ENCODE measurements around the gene KANSL3.
A peak's percentile ranks its signal among the peaks of the same experiment; 100 is the strongest.
"Not testable (repeated sequence)": the region's sequence is repeated elsewhere in the genome, so short reads cannot be mapped to it uniquely, and the experiment has no call there.

The KANSL3 gene

DNA sequence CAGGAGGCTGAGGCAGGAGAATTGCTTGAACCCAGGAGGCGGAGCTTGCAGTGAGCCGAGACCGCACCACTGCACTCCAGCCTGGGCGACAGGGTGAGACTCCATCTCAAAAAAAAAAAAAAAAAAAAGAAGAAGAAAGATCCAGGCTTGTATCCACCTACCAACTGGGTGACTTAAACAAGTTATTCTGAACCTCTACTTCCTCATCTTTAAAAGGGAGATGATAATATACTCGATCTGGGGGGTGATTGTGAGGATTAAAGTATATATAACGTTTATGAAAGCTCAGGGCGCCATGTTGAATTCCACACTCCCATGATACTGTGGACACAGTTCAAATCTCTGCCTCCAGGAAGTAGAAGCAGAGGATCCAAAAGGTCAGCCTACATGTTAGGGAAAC is 16.7 kb upstream of the KANSL3 start:
- not testable (repeated sequence) for DNase-seq

DNA sequence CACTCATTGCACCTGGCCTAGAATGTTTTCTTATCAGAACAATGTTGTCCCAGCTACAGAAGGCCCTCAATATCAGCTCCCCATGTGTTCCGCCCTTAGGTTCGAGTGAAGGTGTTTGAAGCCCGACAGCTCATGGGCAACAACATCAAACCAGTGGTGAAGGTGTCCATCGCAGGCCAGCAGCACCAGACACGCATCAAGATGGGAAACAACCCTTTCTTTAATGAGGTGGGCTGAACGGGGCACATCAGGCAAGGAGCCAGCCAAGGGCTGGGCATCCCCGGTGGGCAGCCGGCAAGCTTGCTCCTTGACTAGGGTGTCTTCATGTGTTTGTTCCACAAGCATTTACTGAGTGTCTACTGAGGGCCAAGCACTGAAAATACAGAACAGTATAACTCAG is 13.7 kb upstream of the KANSL3 start:
- no peak for DNase-seq

DNA sequence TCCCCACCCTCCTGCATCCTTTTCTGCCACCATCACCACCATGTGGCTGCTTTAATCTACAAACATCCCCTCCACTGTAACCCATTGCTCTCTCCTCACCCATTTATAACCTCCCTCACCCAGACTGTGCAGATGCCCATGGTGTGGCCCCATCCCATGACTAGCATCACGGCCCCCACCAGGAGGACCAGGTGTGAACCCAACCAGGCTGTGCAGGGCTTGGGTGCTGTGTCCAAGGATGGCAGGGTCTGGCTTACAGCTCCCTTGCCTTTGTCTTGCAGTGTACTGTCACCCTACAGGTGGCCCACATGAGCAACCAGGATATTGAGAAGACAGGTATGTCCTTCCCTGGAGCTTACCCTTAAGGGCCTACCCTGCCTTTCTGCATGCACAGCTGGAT is 11.2 kb upstream of the KANSL3 start:
- no peak for DNase-seq

DNA sequence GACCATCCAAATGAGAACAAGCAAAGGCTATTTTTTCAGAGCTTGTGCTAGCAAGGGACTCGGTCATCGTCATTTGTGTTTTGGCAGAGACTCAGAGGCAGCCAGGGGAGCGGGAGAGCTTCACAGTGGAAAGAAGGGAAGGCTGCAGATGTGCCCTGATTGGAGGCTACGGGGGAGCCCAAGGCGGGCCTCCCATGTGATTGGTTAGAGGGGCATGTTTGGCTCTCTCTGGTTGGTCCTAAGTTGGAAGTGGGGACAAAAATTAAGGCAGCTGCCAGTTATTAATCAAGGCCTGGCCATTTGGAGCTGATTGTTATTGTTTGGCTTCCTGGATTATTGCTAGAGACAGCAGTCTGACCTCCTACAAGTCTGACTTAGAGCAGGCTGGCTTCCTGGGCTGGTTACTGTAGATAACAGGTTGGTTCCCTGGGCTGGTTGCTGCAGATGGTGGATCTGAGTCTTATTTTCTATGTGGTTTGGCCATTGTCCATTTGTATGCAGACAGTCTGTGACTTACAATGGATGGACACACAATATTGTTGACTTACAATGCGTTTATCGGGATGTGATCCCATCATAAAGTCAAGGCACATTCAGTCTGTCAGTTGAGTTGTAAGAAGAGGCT is 10.3 kb upstream of the KANSL3 start:
- no peak for DNase-seq

DNA sequence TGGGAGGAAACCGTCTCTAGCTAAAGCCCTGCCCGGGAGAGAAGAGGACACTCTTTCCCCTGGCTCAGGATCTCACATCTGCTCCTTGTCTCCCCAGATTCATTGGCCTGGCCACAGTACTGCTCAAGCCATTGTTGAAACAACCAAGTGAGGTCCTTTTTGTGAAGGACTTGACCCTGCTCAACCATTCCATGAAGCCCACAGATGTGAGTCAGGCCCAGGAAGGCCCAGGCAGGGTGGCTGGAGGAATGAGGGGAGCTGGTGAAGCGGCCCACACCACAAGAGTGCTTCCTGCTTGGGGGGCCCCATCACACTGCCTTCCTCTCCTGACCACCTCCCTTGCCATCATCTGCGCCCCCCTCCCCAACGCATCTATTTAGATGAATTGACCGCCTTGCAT is 9.6 kb upstream of the KANSL3 start:
- no peak for DNase-seq

DNA sequence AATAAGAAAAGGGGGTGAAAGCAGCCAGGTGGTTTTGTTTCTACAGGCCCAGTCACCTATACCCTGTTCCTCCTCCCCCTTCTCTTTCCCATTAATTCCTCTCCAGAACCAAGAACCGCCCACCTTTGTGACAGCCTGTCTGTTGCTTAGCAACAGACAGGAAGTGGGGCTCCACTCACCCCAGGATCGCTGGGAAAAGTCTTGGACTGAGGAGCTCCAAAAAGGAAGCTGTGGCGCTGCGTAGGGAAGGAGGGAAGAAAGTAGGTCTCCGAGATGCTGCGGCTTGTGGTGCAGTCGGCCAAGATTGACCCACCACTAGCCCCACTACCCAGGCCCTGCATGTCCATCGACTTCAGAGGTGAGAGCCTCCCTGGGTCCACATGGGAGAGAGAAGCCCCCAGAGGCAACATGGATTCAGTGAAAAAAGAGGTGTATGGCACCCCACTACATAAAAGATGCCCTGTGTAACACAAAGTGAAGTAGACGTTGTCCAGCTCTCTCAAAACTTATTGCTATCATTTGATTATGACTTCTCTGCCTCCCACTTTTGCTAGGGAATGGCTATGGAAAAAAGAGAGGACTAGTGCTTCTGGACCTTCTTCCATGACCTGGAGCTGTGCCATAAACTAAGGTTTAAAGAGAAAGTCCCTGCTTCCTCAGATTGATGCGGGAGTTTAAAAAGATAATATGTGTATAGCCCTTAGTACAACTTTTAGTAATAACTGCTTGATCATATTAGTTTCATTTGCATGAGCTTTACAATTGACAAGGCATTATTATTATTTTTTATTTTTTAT is 4.7 kb upstream of the KANSL3 start, which contains the start of gene FER1L5:
FER1L5 (plus strand) TSS at position 201 of the 797 bp plus-strand sequence; CDS start at position 274, 73 bp downstream.
- no peak for DNase-seq

DNA sequence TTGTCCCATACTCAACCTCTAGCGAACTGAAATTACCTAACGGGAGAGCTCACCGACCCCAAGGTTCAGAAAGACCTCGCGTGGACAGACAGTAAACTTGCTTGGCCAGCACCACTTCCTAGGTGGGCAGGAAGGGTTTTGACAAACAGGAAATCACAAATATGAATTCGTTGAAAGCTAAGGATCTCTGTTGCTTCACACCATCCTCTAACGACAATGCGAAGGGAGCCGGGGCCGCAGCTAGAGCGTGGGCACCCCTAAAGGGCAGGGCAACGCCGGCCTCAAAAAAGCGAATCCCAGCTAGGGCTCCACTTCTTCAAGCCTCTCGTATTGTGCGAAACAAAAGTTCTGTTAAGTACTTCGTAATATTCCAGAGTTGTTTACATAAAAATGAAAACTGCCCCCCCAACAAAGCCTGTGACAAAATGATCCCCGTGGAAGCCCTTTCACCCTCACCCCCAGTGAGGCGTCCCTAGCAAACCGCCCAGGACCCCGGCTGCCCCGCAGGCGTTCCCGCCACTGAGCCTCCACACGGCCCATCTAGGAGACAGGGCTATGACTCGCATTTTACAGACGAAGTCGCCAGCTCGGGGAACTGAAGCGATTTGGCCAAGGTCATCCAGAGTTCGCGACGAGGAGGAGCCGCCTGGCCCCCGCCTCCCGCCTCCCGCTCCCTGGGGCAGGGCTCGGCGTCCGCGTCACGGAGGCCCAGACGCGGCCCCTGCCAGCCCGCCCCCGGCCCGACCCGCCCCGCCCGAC is 548 bp downstream of the KANSL3 start:
- DNase-seq, result peak; percentile 77

DNA sequence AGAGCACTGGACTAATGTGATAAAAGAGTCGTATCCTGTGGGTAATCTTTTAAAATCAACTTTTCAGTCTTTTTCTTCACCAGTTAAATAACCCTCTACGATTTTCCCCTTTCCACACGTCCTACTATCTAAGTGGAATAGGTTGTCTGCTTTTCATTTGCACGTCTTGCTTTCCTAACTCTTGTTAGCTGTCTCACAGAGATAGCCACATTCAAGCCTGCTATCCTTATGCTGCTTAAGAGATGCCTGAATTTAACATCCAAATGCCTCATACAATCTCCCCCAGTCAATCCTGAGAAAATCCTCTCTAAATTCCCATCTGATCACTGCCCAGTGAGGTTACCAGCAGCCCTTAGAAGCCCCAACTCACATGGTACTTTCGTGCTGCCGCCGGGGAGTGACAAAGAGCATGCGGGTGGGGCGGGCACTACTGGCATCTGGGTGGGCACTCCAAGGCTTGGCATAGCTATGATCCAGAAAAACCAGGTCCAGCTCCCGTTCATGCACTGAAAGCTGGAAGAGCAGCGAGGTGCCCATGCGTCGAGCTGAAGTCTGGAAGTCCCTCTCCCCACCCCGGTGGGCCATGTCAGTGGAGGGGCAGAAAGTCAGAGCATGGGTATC is 1.5 kb downstream of the KANSL3 start:
- no peak for DNase-seq

DNA sequence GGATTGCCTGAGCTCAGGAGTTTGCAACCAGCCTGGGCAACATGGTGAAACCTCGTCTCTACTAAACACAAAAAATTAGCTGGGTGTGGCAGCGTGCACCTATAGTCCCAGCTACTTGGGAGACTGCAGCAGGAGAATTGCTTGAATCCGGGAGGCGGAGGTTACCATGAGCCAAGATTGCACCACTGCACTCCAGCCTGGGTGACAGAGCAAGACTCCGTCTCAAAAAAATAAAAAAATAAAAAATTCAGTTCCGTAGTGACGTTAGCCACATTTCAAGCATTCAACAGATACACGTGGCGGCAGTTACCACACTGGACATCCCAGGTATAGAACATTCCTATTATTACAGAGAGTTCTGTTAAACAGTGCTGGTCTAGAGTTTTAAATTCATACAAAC is 4.5 kb downstream of the KANSL3 start:
- no peak for DNase-seq

DNA sequence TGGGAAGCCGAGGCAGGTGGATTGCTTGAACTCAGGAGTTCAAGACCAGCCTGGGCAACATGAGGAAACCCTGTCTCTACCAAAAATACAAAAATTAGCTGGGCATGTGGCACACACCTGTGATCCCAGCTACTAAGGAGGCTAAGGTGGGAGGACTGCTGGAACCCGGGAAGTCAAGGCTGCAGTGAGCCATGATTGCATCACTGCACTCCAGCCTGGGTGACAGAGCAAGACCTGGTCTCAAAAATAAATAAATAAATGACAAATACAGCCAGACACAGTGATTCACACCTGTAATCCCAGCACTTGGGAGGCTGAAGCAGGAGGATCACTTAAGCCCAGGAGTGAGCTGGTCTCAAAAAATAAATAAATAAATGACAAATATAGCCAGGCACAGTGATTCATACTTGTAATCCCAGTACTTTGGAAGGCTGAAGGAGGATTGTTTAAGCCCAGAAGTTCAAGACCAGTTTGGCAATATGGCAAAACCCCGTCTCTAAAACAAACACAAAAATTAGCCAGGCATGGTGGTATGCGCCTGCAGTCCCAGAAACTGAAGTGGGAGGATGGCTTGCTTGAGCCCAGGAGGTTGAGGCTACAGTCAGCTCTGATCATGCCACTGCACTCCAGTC is 6.2 kb downstream of the KANSL3 start:
- no peak for DNase-seq

DNA sequence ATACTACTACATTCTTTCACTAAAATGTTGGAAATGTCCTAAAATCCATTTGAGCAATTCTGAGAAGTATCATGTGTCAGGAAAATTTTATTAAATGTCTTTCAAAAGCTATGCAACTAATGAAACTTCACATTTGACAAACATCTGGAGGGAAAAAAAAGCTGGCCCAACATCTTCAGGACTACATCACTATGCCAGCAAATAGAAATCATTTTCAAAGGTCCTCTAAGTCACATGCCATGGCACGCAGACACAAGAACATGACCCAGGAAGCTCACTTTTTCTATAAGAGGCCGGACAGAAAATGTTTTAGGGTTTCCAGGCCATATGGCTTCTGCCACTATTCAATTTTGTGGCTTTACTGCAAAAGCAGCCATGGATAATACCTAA is 11.6 kb downstream of the KANSL3 start:
- DNase-seq, result no peak

DNA sequence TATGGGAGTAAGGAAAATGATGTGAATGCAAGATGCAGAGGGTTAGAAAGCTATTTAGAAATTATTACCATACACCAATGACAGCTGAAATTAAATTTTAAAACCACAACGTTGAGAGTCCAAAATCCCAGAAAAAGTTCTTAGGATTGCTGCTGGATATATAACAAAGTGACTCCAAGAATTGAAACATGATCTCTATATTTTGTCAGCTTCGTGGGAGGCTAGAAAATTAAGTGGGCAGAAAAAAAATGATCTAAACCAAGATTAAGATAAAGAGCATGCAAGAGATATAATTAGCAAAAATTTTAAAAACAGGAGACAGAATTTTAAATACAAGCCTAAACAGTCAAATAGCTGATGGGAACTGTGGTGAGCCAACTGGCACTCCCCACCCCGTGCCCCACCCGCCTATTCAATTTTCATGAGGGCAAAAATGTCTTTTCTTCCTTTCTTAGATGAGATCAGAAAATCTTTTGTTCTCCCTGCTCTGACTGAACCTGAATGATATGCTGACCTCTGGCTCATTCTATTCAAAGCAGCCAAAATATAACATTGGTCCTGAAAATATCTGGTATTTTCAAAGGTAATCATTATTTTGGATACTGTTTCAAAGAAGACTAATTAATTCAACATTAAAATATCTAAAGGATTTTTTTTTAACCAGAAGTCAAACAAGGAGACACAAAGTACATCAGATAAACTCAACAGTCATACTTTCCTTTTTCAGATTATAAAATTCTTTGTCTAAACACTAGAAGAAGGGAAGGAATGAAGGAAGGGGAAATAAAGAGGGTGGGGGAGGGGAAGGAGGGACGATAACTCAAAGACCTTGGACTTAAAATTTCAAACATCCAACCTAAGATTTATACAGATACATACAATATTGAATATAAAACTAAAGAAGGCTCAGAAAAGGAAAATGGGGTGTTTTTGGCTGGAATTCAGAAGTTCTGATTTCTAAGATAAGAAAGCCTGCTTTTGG is 12.2 kb downstream of the KANSL3 start:
- DNase-seq, result no peak

DNA sequence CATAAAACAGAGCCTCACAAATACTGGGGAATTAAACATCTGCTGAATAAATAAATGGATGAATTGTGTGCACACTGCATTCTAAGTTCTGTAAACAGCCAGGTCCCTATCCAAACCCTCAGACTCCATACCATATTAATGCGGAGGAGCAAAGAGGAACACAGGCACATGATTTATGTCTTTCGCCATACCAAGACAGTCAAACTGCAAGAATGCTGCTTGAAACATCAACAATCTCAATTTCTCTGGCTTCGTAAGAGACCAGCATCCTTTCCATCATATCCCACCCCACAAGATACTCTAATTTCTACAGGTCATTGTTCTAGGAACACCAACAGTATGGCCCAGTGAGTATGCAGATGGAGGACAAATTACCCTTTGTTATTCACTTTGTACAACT is 15.0 kb downstream of the KANSL3 start:
- no peak for DNase-seq

DNA sequence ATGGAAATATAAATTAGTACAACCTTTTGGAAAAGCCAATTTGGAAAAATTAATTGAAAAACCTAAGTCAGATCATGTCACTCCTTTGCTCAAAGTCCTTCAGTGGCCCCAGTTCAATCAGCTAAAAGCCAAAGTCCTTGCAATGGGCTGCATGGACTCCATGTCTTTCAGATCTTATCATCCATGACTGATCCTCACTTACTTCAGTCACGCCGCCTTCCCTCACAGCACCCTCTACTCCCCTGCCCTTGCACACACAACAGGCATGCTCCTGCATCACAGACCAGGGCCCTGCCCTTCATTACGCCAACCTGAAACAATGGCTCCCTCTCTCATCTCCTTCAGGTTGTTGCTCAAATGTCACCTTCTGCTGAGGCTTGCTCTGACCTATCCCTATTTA is 15.6 kb downstream of the KANSL3 start:
- DNase-seq, result no peak

DNA sequence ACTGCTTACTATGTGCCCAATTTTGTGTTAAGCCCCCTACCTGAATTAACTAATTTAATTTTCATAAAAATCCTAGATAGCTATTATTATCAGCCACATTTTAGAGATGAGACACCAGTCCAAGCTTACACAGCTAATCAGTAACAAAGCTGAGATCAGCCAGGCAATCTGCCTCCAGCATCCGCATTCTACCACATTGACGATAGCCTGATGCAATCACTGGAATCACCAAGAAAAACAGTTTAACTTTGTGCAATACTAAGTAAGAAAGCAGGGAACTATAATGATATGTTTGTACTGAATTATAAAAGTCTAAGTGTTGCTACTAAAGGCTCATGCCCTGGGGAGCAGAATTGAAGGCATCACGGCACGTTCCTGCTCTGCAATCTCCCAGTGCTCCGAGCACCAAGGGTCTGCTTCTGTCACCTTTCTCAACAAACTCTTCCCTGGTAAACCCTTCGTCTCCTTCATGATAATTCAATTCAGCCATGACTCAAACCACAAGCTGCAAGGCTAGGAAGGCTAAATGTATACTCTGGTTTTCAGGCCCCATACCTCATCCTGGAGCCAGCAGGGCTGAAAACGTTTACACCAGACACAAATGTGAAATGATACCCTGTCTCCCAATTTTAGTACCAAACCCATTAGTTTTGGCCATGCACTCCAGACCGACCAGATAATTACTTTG is 19.4 kb downstream of the KANSL3 start:
- no peak for DNase-seq

DNA sequence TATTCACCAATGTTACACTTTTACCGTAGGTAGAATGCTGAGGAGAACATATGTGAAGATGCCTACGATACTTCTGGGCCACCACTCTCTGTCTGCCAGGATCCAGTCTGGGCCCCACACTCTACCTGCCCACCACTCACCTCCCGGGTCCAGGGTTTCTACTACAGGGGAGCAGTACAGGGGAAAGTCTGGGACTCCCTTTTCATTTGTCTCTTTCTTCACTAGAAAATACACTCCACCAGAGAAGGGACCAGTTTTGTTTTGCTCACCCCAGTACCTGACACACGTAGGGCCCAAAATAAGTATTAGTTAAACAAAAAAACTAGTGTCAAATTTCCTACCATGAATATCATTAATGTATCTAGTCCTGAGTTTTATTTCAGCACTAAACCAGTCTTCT is 21.1 kb downstream of the KANSL3 start:
- no peak for DNase-seq

DNA sequence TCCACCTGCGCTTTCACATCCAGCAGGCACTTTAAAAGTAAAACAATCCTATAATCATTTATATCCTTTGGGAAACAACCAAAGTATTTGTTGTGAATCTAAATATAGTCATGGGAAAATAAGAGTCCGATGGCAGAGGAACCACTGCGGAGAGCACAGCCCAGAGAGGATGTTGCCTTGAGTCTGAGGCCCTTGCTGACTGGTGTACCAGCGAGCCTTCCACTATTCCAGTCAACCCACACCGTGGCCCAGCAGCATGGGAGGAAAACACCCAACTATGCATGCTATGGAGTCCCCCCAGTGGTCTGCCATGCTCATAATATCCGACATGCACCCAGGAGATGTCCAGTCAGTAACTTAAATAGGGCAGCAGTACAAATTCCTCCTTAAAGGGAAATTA is 21.6 kb downstream of the KANSL3 start:
- DNase-seq, result no peak

DNA sequence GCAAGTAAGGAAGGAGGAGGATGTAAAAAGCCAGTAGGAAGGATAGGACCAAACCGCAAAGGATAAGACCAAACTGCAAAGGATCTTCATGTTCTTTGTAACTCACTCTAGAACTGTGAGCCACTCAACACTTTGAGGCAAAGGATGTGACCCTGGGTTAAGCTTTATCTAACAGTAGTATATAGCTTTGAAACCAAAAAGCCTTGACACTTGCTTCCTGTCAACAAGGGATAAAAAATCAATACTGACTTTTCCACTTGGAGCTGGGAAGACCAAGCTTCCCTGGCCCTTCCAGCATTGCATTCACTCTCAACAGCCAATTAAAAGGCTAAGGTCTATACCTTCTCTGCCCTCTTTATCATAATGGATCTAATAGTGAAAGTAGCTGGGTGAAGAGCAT is 22.0 kb downstream of the KANSL3 start:
- no peak for DNase-seq

DNA sequence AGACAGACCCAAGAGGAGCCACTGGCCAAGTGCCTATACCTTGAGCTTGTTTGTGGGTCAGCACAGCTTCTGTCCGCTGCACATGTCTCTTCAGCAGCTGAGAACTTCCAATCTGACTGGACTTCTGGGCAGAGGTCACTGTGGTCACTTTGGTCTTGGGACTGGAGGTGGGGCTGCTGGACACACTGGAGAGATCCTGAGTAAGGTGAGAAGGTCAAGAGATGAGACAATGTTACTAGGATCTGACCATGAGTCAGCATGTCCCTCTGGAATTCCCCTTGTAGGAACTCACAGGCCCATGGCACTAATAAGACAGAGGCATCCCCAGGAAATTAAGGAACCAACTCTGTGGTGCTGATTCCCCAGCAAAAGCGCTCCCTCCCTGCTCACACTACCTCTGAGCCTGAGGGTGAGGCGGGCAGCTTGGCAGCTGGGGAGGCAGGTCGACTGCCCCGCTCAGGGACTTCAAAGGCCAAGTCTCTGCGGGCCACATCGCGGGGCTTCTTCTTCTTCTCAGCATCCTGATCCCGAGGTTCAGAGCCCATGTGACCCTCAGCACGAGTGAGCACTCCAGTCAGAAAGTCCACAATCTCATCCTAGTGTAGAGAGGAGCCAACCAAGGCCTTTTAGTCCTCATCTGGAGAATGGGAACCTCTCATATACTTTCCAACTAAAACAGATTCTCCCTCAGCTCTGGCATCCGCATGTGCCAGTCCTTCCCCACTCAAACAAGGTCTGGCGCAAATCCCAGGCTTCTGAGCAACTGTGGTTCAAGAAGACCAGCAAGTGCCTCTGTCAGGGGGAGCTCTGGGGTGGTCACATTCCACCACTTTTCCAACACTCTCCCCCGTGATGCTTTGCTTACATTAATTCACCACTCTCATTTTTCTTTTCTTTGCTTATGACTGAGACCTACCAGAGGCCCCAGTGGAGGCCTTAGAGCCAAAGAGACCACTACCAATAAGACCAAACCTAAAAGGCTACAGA is 29.4 kb downstream of the KANSL3 start:
- DNase-seq, result no peak

DNA sequence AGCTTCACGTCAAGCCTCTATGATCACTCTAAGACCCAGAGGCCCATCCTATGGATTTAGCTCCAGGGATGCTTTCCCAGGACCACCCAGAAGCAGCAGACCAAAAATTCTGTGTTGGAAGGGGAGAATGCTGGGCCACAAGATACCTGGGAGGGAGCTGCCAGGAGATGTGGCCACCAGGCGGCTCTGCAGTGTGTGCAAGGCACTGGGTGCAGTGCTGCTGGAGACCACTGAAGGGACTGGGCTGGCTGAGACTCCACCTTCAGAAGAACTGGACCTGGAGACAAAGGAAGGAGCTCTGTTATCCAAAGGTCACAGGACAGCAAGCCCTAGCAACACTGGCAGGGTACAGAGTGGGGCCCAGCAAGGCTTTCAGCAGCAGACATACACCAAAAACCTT is 34.0 kb downstream of the KANSL3 start:
- DNase-seq, result no peak
